ENCODE results near the gene AHNAK.
"Not testable (repeated sequence)": the region's sequence is repeated elsewhere in the genome, so short reads cannot be mapped to it uniquely, and the experiment has no call there.

Gene AHNAK, protein sequence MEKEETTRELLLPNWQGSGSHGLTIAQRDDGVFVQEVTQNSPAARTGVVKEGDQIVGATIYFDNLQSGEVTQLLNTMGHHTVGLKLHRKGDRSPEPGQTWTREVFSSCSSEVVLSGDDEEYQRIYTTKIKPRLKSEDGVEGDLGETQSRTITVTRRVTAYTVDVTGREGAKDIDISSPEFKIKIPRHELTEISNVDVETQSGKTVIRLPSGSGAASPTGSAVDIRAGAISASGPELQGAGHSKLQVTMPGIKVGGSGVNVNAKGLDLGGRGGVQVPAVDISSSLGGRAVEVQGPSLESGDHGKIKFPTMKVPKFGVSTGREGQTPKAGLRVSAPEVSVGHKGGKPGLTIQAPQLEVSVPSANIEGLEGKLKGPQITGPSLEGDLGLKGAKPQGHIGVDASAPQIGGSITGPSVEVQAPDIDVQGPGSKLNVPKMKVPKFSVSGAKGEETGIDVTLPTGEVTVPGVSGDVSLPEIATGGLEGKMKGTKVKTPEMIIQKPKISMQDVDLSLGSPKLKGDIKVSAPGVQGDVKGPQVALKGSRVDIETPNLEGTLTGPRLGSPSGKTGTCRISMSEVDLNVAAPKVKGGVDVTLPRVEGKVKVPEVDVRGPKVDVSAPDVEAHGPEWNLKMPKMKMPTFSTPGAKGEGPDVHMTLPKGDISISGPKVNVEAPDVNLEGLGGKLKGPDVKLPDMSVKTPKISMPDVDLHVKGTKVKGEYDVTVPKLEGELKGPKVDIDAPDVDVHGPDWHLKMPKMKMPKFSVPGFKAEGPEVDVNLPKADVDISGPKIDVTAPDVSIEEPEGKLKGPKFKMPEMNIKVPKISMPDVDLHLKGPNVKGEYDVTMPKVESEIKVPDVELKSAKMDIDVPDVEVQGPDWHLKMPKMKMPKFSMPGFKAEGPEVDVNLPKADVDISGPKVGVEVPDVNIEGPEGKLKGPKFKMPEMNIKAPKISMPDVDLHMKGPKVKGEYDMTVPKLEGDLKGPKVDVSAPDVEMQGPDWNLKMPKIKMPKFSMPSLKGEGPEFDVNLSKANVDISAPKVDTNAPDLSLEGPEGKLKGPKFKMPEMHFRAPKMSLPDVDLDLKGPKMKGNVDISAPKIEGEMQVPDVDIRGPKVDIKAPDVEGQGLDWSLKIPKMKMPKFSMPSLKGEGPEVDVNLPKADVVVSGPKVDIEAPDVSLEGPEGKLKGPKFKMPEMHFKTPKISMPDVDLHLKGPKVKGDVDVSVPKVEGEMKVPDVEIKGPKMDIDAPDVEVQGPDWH (N-terminal part only)

DNA sequence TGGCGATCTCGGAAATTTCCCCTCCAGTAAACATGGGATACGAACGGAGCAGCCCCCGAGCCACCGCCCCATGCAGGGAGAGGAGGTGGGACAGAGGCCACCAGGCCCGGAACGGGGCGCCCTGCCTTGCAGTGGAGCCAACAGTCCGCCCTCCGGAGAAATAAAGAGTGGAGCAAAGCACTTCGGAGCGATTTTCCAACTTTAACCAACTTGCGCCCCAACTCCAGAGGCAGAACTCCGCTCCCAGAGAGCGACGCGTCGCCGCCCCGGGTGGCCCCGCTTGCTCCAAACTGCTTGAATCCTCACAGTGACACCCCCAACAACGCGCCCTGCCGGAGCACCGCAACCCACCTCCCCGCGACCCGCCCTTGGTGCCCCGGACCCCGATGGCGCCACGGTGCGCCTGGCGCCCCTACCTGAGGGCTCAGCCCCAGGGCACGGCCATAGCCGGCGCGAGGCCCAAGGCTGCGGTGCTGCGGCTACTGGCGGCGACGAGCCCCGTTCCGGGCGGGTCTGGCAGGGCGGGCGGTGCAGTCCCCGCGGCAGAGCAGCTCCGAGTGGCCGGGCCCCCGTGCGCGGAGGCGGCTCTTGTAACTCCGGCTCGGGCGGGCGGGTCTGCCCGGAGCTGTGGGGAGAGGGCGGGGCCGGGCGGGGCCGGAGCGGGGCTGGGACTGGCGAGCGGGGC is at the start of gene AHNAK:
Gene AHNAK (minus strand): TSS at position 563 of the 685 bp plus-strand sequence. CDS start 10,708 bp downstream, outside the sequence.
- DNase-seq = no peak

DNA sequence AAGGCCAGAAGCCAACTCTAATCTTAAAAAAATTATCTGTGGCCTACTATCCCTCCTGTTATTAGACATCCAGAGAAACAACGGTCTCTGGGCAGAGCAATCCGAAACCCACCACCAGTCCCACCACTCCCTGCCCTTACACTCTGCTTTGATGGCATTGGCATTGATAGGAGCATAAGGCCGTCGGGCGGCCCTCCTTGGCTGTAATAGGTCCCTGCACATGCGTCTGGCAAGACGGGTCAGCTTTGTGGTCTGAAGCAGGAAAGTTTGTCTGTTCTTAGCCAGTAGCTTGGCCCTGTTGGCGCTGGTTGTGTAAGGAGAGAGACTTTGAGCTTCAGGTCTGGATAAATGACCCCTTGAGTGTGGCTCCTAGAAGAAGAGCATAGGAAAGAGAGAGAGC is 48.5 kb upstream of the AHNAK start:
- DNase-seq = no peak

DNA sequence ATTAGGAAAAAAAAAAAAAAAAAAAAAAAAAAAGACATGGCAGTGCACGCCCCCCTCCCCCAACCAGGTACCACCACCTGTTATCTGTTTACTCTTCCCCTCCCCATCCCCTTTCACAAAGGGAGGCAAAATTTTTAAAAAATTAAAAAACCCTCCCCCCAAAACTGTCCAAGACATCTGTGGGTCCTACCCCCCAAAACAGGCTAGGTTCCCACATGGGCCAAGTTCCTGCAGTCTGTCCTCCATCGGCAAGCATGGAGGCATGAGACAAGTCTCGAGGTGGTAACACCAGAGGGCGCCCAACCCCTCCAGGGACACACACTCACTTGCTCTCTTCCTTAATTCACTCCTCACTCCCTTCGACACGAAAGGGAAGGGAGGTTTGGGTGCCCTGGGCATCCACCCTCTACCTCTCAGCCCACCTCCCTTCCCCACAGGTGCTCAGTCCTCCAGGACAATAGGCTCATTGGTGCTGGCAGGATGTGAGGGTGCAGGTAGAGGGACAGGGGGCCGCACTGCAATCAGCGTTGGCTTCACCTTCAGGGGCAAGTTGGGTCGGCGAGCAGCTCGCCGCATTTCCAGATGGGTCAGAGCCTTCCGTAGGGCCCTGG is 46.9 kb upstream of the AHNAK start:
- peak; percentile 29 to 38 for DNase-seq

DNA sequence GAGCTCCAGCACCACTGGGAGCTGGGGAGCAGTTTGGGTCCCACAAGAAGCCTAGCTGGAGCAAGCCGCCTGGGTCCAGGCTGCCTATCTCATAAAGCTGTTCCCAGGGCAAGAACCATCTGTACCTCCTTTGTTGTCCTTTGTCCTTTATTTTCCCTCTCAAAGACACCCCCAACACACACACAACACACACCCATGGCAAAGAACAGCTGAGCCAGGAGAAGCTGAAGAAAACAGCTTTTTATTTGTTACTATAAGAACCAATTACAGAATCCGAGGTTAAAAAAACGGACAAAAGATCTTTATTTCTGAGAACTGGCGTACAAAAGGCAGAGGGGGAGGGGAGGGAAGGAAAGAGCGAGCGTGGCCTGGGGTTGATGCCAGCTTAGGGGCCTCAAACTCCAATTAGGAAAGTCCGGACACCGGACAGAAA is 46.4 kb upstream of the AHNAK start:
- DNase-seq = no peak

DNA sequence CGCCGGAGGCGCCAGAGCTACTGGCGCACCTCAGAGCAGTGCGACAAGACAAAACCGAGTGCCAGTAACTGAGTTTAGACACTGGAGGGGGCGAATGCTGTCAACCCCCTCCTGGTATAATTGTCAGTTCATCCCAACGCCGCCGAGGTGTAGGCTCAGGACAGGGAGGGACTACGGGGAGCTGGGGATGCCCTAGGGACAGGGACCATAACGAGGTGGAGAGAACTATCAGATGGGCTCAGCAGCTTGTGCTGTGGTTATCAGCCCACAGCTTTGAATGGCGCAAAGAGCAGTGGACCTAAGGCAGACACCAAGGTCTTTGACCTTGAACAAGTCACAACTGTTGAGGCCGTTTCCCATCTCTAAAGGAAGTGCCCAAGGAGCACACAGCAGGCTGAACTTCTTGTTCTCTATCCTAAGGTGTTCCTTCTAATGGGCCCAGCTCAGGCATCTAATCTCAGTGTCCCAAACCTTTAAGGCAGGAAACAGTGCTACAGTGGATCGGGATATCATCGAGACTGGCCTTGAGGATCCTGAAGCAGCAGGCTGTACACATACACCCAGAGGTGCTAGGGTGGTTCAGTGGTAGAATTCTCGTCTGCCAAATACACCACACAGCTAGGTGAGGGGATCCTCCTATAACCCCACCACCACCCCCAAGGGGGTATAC is 45.7 kb upstream of the AHNAK start:
- peak in 1 of 2 experiments; percentile 51 for DNase-seq

DNA sequence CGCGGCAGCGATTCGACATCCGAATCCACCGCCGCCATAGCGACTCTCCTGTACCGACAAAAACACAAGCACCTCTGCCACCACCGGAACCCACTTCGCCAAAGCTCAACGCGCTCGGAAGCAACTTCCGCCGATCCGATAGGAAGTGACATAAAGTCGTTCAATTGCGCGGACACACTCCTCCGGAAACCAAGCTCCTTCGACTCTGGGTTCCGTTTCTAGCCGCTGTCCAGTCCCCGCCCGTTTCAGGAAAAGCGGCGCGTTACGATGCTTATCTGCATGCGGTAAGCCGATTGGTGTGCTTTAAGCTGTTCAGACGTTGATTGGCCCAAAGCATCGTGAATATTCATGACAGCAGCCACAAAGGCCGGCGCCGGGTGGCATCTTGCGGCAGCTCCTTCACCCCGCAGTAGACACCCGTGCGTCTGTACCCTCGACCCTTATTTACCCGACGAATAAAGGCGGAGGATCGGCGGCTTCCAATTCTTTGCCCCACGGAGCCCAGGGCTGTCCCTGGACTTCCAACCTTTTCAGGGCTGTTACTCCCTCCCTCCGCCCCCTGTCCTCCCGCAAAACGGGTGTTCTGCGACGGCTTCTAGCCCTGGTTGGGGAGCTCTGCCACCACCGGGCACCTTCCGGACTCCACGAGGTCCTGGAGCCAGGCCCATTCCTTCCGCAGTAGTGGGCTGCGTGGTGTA is 45.0 kb upstream of the AHNAK start, which contains the start of gene TUT1:
Gene TUT1 (minus strand): TSS at position 76 of the 698 bp plus-strand sequence. CDS start 38 bp downstream, at position 38.
- peak; percentile 98 to 99 for DNase-seq

DNA sequence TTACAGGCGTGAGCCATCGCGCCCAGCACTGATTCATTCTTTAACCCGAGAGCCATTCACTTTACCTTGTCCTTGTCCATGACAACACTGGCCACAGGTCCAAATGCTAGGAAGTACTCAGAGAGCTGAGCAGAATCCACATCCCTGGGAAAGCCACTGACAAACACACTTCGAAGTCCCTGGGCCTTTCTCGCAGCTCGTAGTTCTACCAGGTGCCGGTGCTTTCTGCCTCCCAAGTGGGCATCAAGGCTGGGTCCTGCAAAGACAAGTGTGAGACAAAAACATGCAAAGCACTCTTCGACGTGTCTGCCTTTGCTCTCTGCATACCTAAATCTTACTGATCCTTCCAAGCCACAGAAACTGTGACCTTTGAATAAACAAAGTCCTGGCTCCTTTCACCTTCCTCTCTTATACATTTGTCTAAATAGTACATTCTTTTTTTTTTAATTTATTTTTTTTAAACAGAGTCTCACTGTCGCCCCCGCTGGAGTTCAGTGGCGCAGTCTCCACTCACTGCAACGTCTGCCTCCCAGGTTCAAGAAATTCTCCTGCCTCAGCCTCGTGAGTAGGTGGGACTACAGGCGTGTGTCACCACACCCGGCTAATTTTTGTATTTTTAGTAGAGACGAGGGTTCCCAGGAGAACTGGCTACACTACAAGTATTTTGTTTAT is 42.5 kb upstream of the AHNAK start:
- DNase-seq = no peak

DNA sequence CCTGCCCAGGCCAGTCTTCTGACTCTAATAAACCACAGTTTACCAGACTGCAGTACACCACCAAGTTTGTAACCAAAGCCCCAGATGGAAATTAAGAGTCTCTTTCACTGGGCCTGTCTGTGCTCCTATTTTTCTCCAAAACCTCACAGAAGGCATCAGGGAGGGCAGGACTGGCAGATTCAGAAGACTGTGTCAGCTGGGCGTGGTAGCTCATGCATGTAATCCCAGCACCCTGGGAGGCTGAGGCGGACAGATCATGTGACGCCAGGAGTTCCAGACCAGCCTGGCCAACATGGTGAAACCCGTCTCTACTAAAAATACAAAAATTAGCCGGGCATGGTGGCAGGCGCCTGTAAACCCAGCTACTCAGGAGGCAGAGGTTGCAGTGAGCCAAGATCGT is 38.8 kb upstream of the AHNAK start:
- DNase-seq = not testable (repeated sequence)

DNA sequence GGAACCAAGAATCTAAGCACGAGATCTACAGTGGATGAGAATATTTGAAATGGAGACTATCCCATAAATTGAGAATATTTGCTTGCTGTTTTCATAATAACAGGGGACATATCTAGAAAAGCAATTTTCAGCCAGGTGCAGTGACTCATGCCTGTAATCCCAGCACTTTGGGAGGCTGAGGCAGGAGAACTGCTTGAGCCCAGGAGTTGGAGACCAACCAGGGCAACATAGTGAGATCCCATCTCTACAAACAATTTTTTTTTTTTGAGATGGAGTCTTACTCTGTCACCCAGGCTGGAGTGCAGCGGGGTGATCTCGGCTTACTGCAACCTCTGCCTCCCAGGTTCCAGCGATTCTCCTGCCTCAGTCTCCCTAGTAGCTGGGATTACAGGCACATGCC is 35.1 kb upstream of the AHNAK start:
- not testable (repeated sequence) for DNase-seq

DNA sequence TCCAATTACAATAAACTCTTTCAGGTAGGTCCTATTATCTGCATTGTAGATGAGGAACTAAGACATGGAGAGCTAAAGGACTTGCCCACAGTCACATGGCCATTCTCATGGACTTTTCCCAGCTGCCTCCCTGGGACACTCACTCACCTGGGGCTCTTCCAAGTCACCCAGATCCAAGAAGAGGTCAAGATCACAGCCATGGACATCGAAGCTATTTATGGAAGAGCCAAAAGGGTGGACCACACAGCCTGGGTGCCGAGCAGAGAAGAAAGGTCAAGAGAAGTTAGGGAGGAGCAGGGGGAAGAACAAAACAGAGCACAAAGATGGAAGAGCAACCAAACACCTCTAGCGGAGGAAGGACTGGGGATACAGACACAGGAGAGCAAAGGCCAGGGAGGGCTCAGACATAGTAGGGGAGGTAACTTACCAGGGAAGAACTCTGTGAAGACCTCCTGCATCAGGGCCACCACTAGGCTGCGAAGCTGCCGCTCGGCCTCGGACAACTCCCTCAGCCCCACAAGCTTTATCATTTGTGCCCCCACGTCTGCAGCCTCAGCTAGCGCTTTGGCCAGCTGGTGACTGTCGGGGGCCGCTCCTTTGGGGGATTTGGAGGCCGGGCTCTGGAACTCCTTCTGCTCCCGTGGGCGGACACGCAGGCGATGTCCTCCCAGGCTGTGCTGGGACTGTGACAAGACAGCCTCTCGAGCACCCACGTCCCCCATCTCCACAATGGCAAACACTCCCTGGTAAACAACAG is 34.5 kb upstream of the AHNAK start:
- DNase-seq = no peak

DNA sequence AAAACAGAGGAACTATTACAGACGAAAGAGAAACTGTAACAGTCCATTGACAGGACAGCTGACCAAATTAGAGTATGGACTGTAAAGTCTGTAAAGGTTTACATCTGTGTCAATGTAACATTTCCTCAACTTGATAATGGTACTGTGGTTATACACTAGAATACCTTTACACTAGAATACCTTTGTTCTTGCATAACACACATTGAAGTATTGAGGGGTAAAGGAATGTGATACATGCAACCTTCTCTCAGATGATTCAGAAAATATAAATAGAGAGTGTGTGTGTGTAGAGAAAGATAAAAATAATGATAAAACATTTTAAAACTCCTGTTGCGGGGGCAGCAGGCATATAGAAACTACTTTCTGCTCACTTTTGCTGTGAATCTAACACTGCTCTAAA is 32.6 kb upstream of the AHNAK start:
- no peak for DNase-seq

DNA sequence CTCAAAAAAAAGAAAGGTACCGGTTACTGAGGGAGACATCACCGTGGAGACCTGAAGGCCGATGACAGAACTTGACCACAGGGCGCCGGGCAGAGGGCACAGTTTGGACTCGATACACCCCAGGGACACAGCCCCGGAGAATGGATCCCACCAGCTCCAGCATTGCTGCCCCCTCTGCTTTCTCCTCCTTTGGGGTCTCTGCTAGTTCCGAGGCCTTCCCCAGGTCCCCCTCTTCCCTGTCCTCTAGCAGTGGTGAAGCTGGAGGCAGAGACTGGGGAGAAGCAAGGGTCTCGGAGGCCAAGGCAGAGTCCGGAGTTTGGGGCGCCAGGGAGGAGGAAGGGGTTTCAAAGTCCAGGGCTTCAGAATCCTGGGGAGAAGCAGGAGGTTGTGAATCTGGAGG is 31.9 kb upstream of the AHNAK start:
- no peak for DNase-seq

DNA sequence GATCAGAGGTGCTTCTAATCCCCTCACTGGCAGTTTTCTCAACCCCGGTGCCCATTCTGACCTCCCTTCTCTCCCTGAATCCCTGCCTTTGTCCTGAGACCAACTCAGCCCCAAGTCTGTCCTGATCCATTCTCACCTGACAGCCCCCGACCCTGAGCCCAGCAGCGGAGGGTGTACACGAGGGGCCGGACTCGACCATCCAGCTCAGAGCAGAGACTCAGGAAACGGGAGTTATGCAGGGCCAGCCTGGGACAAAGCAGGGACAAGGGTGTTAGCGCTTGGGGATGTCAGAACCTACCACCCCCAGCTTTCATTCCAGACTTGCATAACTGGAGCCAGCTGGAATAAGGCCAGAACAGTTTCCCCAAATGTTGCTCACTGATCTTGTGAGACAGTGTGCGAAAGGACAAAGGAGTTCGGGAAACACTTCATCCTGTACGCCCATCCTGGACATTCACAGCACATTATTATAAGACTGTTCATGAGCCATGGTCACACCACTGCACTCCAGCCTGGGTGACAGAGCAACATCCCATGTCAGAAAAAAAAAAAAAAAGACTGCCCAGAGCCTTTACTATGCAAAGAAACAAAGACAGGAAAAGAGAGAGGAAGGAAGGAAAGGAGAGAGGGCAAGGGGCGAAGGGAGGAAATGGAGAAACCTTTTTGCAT is 30.6 kb upstream of the AHNAK start:
- no peak for DNase-seq

DNA sequence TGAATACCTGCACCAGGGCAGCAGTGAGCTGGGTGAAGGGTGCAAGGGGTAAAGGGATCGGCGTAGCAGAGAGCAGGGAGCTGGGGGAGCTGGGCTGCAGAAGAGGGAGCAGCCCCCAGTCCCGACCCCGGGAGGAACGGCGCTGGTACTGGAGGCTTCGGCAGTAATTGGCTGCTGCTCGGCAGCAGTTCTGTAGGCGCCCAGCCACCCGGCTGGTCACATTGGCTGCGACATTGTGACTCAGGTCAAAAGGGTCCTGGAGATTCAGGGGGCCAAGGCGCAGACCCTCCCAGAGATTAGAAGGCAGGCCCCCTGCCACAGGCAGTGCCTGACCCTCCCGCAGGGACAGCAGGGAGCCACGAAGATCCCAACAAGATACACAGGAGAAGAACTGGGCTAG is 29.2 kb upstream of the AHNAK start:
- DNase-seq = no peak

DNA sequence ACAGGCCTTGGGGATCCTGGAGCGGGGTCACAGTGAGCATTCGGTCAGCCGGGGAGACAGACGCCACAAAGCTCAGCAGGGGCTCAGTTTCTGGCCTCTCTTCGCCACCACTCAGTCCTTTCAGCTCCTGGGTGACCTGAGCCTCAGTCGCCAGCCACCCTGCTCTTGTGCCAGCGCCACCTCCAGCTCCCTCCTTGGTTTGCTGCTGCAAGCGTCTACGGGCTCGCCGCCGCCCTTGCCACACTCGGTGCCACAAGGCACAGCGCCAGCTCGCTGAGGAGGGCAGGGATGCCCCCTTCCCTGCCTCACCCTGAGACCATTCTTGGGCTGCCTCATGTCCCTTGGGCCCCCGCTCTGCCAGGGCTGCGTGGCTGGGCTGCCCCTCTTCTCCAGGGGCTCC is 28.6 kb upstream of the AHNAK start:
- no peak for DNase-seq

DNA sequence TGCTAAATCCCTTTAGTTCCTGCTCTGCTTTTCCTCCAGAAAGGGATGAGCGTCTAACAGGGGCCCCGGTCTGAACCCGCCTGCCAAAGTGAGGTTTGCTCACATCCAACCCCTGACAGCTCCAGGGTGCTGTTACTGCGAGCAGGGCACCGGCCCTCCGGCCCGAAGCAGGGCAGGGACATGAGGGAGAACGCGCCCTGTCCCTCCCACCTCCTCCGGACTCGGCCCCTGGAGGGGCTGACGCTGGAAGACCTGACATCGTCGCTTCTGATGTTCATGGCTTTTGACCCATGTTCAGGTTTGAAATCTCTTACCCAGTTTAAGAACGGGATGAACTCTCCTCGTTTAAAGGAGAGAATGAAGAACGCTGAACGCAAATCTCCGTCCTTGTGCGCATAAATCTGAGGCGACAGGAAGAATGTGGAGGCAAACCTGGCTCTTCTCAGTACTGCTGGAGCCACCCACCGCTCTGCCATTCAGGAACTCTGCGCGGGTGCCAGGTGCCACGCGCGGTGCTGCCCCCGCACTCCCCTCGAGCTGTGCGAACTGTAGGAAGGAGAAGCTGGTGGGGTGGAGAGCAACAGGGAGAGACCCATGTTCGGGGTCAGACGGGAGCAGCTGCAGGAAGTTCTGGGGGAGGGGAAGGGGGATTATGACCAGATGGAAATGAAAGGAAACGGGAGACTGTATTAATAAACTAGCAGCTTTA is 27.9 kb upstream of the AHNAK start:
- DNase-seq = no peak

DNA sequence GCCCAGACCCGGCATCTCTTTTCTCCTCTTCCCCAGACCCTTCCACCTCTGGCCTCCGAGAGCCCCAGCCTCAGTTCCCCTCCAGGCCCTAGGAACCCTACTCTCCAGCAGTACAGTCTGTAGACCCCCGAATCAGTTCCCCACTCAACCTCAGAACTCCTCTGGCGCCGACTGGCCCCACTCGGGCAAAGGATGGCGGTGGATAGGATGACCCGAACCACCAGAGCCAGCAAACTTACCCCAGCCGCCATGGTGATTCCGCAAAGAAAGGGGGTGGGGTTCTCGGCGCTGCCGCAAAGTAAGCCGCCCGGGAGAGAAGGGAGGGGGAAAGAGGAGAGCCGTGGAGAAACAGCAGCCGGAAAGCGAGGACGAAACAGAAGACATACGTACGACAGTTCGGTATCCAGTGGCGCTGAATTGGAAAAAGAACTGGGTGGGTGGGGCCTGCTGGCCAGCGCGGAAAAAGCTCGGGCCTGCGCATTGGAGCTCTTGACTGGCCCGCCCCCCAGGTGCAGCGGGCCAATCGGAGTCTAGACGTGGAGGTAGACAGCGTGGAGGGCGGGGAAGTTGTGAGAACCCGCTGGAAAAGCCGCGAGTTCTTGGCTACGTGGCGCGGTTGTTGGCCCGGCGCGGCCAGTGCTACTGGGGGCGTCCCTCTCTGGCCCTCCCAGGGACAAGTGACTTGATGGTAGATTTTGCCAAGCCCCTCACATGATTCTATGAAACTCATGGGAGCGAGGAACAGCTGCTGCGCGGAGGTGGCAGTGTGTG is 27.2 kb upstream of the AHNAK start, which contains the start of gene EEF1G:
Gene EEF1G (minus strand): TSS at position 300 of the 771 bp plus-strand sequence. CDS start 49 bp downstream, at position 251.
- DNase-seq = peak; percentile 99

All from NCI-H1930 (cell line).